Stimulated activated CD4-positive, alpha-beta T cell treated with anti-CD3 and anti-CD28 coated beads, TNF-alpha, amount 100 ng/mL, for 24 hours (primary cell): ENCODE data around the gene RHOJ.
"Not testable (repeated sequence)": the region's sequence is repeated elsewhere in the genome, so short reads cannot be mapped to it uniquely, and the experiment has no call there.

Source experiments
- DNase-seq, 3 experiments: peaks; one replicate each; pipeline ENCODE4 v3.0.0-alpha.2; 2020; ENCODE audit warnings: low read depth in 3 of 3

RHOJ gene

GRCh38 chr14:63268771-63269170 lies 64.5 kb downstream of the RHOJ start:
- no peak for DNase-seq

GRCh38 chr14:63269561-63270225 lies 65.5 kb downstream of the RHOJ start:
- no peak for DNase-seq

- no peak for DNase-seq
Measured at GRCh38 chr14:63273129-63273528, 68.9 kb downstream of the RHOJ start.

GRCh38 chr14:63273717-63274655 lies 69.7 kb downstream of the RHOJ start:
- DNase-seq: no peak

GRCh38 chr14:63275611-63276010 lies 71.4 kb downstream of the RHOJ start:
- DNase-seq: no peak

- DNase-seq: no peak
Measured at GRCh38 chr14:63276016-63276415, 71.8 kb downstream of the RHOJ start.

- DNase-seq: no peak
Measured at GRCh38 chr14:63276492-63277342, 72.5 kb downstream of the RHOJ start.

GRCh38 chr14:63277591-63278183 lies 73.4 kb downstream of the RHOJ start:
- DNase-seq: no peak

GRCh38 chr14:63279933-63280332 lies 75.7 kb downstream of the RHOJ start:
- not testable (repeated sequence) for DNase-seq

- no peak for DNase-seq
Measured at GRCh38 chr14:63282997-63283883, 79.0 kb downstream of the RHOJ start.

- DNase-seq: no peak
Measured at GRCh38 chr14:63283884-63284248, 79.6 kb downstream of the RHOJ start.

- DNase-seq: no peak
Measured at GRCh38 chr14:63286071-63286470, 81.8 kb downstream of the RHOJ start.

- no peak for DNase-seq
Measured at GRCh38 chr14:63287666-63288483, 83.6 kb downstream of the RHOJ start.

GRCh38 chr14:63288853-63289252 lies 84.6 kb downstream of the RHOJ start:
- no peak for DNase-seq

- DNase-seq: no peak
Measured at GRCh38 chr14:63290741-63291430, 86.6 kb downstream of the RHOJ start.

- no peak for DNase-seq
Measured at GRCh38 chr14:63292805-63293204, 88.6 kb downstream of the RHOJ start.

GRCh38 chr14:63295231-63295685 lies 91.0 kb downstream of the RHOJ start:
- DNase-seq: no peak

GRCh38 chr14:63296060-63296563 lies 91.9 kb downstream of the RHOJ start:
- DNase-seq: no peak
